C4-2B (cell line): ENCODE results near the gene PRKCZ.
"Not testable (repeated sequence)": the region's sequence is repeated elsewhere in the genome, so short reads cannot be mapped to it uniquely, and the experiment has no call there.

ENCODE experiments used
- H3K27ac ChIP-seq: fragments of 450-650 bp; 2 replicates; pipeline ENCODE4 v1.5.1; 2017
- CTCF ChIP-seq: fragments of 450-650 bp; conservative IDR thresholded peaks from 2 replicates; pipeline ENCODE4 v1.5.1; 2017; ENCODE audit warnings: mild to moderate bottlenecking
- ZFX ChIP-seq: fragments of 450-650 bp; IDR thresholded peaks from 2 replicates; pipeline ENCODE4 v1.6.1; 2017

PRKCZ gene

GRCh38 chr1:2091611-2092604 lies 41.7 kb downstream of the PRKCZ start:
- H3K27ac ChIP-seq, result no peak overlapping the region
- TF ChIP-seq ZFX (no peak), CTCF (no peak)

- TF ChIP-seq CTCF, result no peak
- TF ChIP-seq ZFX, result no peak
- no peak overlapping the region for H3K27ac ChIP-seq
Measured at GRCh38 chr1:2093055-2093454, 42.8 kb downstream of the PRKCZ start.

GRCh38 chr1:2093636-2094035 lies 43.4 kb downstream of the PRKCZ start:
- no peak overlapping the region for H3K27ac ChIP-seq
- no peak for TF ChIP-seq CTCF
- no peak for TF ChIP-seq ZFX

- not testable (repeated sequence) for H3K27ac ChIP-seq
Measured at GRCh38 chr1:2094269-2095158, 44.3 kb downstream of the PRKCZ start.

GRCh38 chr1:2095394-2095793 lies 45.2 kb downstream of the PRKCZ start:
- TF ChIP-seq CTCF (no peak), ZFX (no peak)
- no peak overlapping the region for H3K27ac ChIP-seq

- TF ChIP-seq CTCF (no peak), ZFX (no peak)
- H3K27ac ChIP-seq, result no peak overlapping the region
Measured at GRCh38 chr1:2095981-2096736, 45.9 kb downstream of the PRKCZ start.

GRCh38 chr1:2097386-2098300 lies 47.4 kb downstream of the PRKCZ start:
- H3K27ac ChIP-seq, result no peak overlapping the region
- TF ChIP-seq ZFX (no peak), CTCF (no peak)
